Hepatocyte (in vitro differentiated cells): ENCODE measurements around the gene FBXO36. TPM values are rescaled to one million over a fixed set of nuclear protein-coding genes. Genes with fewer than 3 reads are reported as not detected.

Experiments used
- DNase-seq: peaks from one replicate; pipeline ENCODE4 v3.0.0-alpha.2; 2016; ENCODE audit warnings: low spot score
- H2AFZ ChIP-seq: fragments of 200-600 bp; sonication (generic); 2 replicates; pipeline ENCODE4 v1.6.0; 2016; ENCODE audit warnings: antibody characterized with exemption, mild to moderate bottlenecking
- H3K27ac ChIP-seq: fragments of 200-600 bp; sonication (generic); 2 replicates; pipeline ENCODE4 v1.5.1; 2016; ENCODE audit warnings: mild to moderate bottlenecking
- H3K27me3 ChIP-seq: fragments of 200-600 bp; sonication (generic); 2 replicates; pipeline ENCODE4 v1.6.1; 2016
- H3K36me3 ChIP-seq: fragments of 200-600 bp; sonication (generic); replicated peaks from 2 replicates; pipeline ENCODE4 v1.5.1; 2016; ENCODE audit warnings: low read depth; ENCODE audit not compliant: insufficient read depth
- H3K4me1 ChIP-seq: fragments of 200-600 bp; sonication (generic); 2 replicates; pipeline ENCODE4 v1.5.1; 2016; ENCODE audit warnings: mild to moderate bottlenecking, moderate library complexity; ENCODE audit not compliant: insufficient read depth
- H3K4me2 ChIP-seq: fragments of 200-600 bp; sonication (generic); 2 replicates; pipeline ENCODE4 v1.6.0; 2016
- H3K4me3 ChIP-seq: fragments of 200-600 bp; sonication (generic); 2 replicates; pipeline ENCODE4 v1.5.1; 2016; ENCODE audit warnings: mild to moderate bottlenecking
- H3K79me2 ChIP-seq: fragments of 200-600 bp; sonication (generic); 2 replicates; pipeline ENCODE4 v1.6.0; 2017; ENCODE audit warnings: mild to moderate bottlenecking
- H3K9me2 ChIP-seq: fragments of 200-600 bp; sonication (generic); replicated peaks from 2 replicates; pipeline ENCODE4 v1.6.0; 2017; ENCODE audit warnings: mild to moderate bottlenecking; ENCODE audit not compliant: insufficient read depth
- H3K9me3 ChIP-seq: fragments of 200-600 bp; sonication (generic); 2 replicates; pipeline ENCODE4 v1.5.1; 2016; ENCODE audit warnings: low read depth, mild to moderate bottlenecking
- H4K20me1 ChIP-seq: fragments of 200-600 bp; sonication (generic); 2 replicates; pipeline ENCODE4 v1.6.0; 2016; ENCODE audit warnings: mild to moderate bottlenecking; ENCODE audit not compliant: insufficient read depth, poor library complexity, severe bottlenecking
- EZH2 ChIP-seq: fragments of 200-600 bp; sonication (generic); IDR thresholded peaks from 2 replicates; pipeline ENCODE4 v1.6.1; 2016; ENCODE audit warnings: antibody characterized with exemption, mild to moderate bottlenecking, borderline replicate concordance
- EZH2phosphoT487 ChIP-seq: fragments of 200-600 bp; sonication (generic); IDR thresholded peaks from one replicate; pipeline ENCODE4 v1.6.1; 2018; ENCODE audit warnings: antibody characterized with exemption, mild to moderate bottlenecking, low read depth, moderate library complexity; ENCODE audit not compliant: unreplicated experiment, severe bottlenecking
- WGBS: methylation state at CpG from one replicate; pipeline ENCODE4 v1.1.6; 2016; ENCODE audit warnings: low lambda C conversion rate; ENCODE audit errors: missing lambda C conversion rate; 5-methylcytosine and 5-hydroxymethylcytosine counted together
- polyA plus RNA-seq: library from polyadenylated mRNA; unstranded; fragments of >200 nt; fragmentation: Nextera tagmentation; extraction: Ambion mirVana; gene quantifications from 2 replicates; pipeline ENCODE4 v1.2.1, GENCODE V29; 2016
- total RNA-seq: library from RNA; depleted of rRNA; stranded (reverse); fragments of >200 nt; gene quantifications from 2 replicates; pipeline ENCODE4 v1.2.3, GENCODE V29; 2014
- TF ChIP-seq, protein P1 (sequence below): fragments of 200-600 bp; sonication (generic); IDR thresholded peaks from 2 replicates; pipeline ENCODE4 v1.5.1; 2016; ENCODE audit warnings: antibody characterized with exemption, mild to moderate bottlenecking; ENCODE audit not compliant: poor library complexity

The FBXO36 gene
- total and polyA plus RNA-seq, 2 experiments from 2014 or later = 2.6 to 6.1 TPM

DNA sequence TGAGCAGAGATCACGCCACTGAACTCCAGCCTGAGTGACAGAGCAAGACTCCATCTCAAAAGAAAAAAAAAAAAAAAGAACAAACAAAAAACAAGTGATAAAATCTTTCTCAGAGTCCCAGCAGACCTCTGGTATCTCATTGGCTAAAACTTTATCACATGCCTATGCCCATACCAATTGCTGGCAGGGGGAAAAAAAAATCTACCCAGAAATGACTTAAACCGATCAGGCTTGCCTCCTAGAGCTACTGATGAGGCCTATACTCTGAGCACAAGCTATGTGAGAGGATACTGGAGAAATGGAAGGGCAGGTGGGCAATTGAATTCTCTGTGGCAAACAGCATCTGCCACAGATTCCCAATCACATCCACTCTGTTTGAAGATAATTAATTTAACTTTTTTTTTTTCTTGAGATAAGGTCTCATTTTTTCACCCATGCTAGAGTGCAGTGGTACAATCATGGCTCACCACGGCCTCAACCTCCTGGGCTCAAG, 49.0 kb downstream of the FBXO36 start:
- H4K20me1 ChIP-seq = no peaks in the 10 kb centered on the region
- H3K79me2 ChIP-seq = no peaks in the 10 kb centered on the region
- no peak overlapping the region for H3K4me3 ChIP-seq
- TF ChIP-seq, protein P1, sequence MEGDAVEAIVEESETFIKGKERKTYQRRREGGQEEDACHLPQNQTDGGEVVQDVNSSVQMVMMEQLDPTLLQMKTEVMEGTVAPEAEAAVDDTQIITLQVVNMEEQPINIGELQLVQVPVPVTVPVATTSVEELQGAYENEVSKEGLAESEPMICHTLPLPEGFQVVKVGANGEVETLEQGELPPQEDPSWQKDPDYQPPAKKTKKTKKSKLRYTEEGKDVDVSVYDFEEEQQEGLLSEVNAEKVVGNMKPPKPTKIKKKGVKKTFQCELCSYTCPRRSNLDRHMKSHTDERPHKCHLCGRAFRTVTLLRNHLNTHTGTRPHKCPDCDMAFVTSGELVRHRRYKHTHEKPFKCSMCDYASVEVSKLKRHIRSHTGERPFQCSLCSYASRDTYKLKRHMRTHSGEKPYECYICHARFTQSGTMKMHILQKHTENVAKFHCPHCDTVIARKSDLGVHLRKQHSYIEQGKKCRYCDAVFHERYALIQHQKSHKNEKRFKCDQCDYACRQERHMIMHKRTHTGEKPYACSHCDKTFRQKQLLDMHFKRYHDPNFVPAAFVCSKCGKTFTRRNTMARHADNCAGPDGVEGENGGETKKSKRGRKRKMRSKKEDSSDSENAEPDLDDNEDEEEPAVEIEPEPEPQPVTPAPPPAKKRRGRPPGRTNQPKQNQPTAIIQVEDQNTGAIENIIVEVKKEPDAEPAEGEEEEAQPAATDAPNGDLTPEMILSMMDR = no peak
- TF ChIP-seq EZH2phosphoT487 (no peak), EZH2 (no peak)
- 93% methylated on average over 3 of the region's 3 CpGs for WGBS
- H3K27me3 ChIP-seq = no peaks in the 10 kb centered on the region
- no peak overlapping the region for H3K27ac ChIP-seq
- no peaks in the 10 kb centered on the region for H3K4me1 ChIP-seq
- no peaks in the 10 kb centered on the region for H3K9me3 ChIP-seq
- no peak for DNase-seq
- H3K36me3 ChIP-seq = no peaks in the 10 kb centered on the region
- H3K4me2 ChIP-seq = no peak overlapping the region
- no peak overlapping the region for H2AFZ ChIP-seq
- H3K9me2 ChIP-seq = no peaks in the 10 kb centered on the region

DNA sequence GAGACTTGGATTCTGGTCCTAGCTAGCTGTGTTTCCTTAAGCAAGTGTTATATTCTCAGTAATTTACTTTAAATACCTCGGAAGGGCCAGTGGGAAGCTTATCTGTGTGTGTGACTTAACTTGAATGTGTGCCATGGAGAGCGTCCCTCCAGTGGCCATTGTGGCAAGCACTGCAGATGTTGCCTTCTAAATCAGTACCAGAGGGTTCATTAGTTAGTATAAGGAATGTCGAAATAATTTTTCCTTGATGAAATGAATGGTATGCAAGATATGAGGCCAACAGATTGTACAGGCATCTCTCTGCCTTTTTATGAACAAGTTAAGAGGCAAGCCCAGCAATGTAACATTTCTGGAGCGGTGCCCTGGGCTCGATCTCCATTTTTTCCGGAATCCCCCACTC, 52.0 kb downstream of the FBXO36 start:
- 65% methylated on average over 6 of the region's 6 CpGs for whole genome bisulfite sequencing
- no peak overlapping the region for H2AFZ ChIP-seq

DNA sequence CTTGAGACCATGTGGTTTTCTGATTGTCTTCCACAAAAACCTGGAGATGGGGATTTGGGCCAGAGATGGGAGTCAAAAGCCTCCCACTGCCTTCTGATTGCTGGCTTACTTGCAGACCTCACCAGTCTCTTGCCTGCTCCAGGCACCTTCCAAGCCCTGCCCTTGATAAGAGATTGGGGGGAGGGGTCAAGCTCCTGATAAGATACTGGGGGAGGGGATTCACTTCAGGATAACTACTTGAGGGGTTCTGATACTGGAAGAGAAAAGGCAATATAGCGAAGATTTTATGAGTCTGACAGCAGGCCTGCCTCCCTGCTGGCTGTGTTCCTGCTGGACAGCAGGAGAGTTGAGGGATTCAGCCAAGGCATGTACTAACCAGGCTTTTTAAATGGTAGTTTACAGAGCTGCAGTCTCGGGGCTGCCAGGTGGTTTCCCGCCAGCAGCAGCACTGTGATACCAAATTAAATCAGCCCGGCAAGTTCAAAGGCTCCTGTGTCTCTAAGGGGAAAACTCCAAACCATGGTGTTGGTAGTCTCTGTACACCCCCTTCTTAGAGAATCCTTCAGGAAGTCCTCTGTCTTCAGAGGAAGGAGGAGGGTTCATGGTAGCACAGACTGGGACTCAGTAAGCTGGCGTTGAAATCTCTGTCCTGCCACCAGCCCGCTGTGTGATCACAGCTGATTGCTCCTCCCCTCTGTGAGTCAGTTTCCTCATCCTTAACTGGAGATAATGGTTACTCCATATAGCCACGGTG, 58.3 kb downstream of the FBXO36 start:
- Histone ChIP-seq H2AFZ (peak overlapping the region; percentile 45), H4K20me1 (no peaks in the 10 kb centered on the region), H3K9me2 (no peaks in the 10 kb centered on the region), H3K79me2 (no peaks in the 10 kb centered on the region), H3K9me3 (no peaks in the 10 kb centered on the region), H3K4me2 (peak overlapping the region; percentile 56), H3K27me3 (no peaks in the 10 kb centered on the region), H3K4me3 (no peak overlapping the region), H3K36me3 (no peaks in the 10 kb centered on the region), H3K27ac (peak overlapping the region; percentile 37), H3K4me1 (peaks cover 6% of the 10 kb centered on the region)
- DNase-seq = peak; percentile 53
- no peak for TF ChIP-seq EZH2
- TF ChIP-seq EZH2phosphoT487 = no peak
- TF ChIP-seq, protein P1 = no peak
- 27% methylated on average over 7 of the region's 7 CpGs for WGBS

More for the DNA sequence above, 52.0 kb downstream of the FBXO36 start:
- no peaks in the 10 kb centered on the region for H3K4me1 ChIP-seq
- DNase-seq = no peak
- H3K79me2 ChIP-seq = no peaks in the 10 kb centered on the region
- TF ChIP-seq, protein P1 = no peak
- no peaks in the 10 kb centered on the region for H3K36me3 ChIP-seq
- no peak overlapping the region for H3K4me3 ChIP-seq
- no peak overlapping the region for H3K4me2 ChIP-seq
- H3K9me2 ChIP-seq = no peaks in the 10 kb centered on the region
- no peaks in the 10 kb centered on the region for H4K20me1 ChIP-seq
- no peak overlapping the region for H3K27ac ChIP-seq
- H3K9me3 ChIP-seq = no peaks in the 10 kb centered on the region
- H3K27me3 ChIP-seq = no peaks in the 10 kb centered on the region
